Ovary (tissue), 9 donors: ENCODE results near the gene MBD3L2. TPM values are rescaled to one million over a fixed set of nuclear protein-coding genes. Genes with fewer than 3 reads are reported as not detected.
"Not testable (repeated sequence)": the region's sequence is repeated elsewhere in the genome, so short reads cannot be mapped to it uniquely, and the experiment has no call there.

Experiments
- DNase-seq, 5 donors: peaks; one replicate each; pipeline ENCODE4 v3.0.0-alpha.2; 2019 to 2020
- H3K27ac ChIP-seq, 2 donors: fragments of 200-600 bp; one replicate each; pipeline versions ENCODE4 v1.5.1 to v1.8.0; 2019 to 2022
- H3K27me3 ChIP-seq: fragments of 200-600 bp; one replicate; pipeline ENCODE4 v1.8.0; 2022
- H3K36me3 ChIP-seq: fragments of 200-600 bp; sonication (generic); one replicate; pipeline ENCODE4 v1.5.1; 2019
- H3K4me1 ChIP-seq: one replicate; pipeline ENCODE4 v1.8.1; 2013; ENCODE audit warnings: mild to moderate bottlenecking, moderate library complexity; ENCODE audit not compliant: insufficient read depth
- H3K4me3 ChIP-seq: fragments of 200-600 bp; sonication (generic); one replicate; pipeline ENCODE4 v1.5.1; 2017
- H3K9me3 ChIP-seq, 2 donors: fragments of 200-600 bp in 1 of 2; sonication (generic) in 1 of 2; one replicate each; pipeline versions ENCODE4 v1.5.1 to v1.8.1; 2013 to 2019; ENCODE audit warnings: mild to moderate bottlenecking in 1 of 2, moderate library complexity in 1 of 2
- POLR2A ChIP-seq: fragments of 450-650 bp; IDR thresholded peaks from one replicate; pipeline ENCODE4 v1.6.1; 2017; ENCODE audit warnings: antibody characterized with exemption, mild to moderate bottlenecking, moderate library complexity
- WGBS, 3 donors: extraction: QIAGEN DNeasy Blood & Tissue Kit in 1 of 3; methylation state at CpG; one replicate each; pipeline versions ENCODE4 v1.1.5 to v1.1.7; 2013 to 2017; 5-methylcytosine and 5-hydroxymethylcytosine counted together
- intact Hi-C, 4 donors: fragments of 100-400 bp; cut with DNase I; formaldehyde crosslinking; loops; one replicate each; pipeline versions ENCODE4 v1.11.0 to v1.15.1; 2022 to 2023
- polyA plus RNA-seq, 2 donors: library from polyadenylated mRNA; stranded (reverse); fragments of 200-250 nt in 1 of 2; fragments of 350-450 nt in 1 of 2; fragmentation: Illumina TruSeq in 1 of 2; extraction: RNeasy Lipid Tissue Mini Kit (QIAGEN cat#74804) in 1 of 2; gene quantifications; one replicate each; pipeline ENCODE4 v1.2.3, GENCODE V29; 2013 to 2014
- total RNA-seq, 7 donors: library from RNA; depleted of rRNA in 2 of 7; stranded (reverse); fragments of >200 nt in 2 of 7; fragmentation: NEBNext Ultra II Directional in 3 of 7; extraction: Animal tissue kit (Norgen Biotek cat#: 25700) in 3 of 7; gene quantifications; one replicate each; pipeline versions ENCODE4 v1.1.0 to v1.2.4, GENCODE V29; 2016 to 2023
- donor health status: DM: no; HTN: no; CAD: no; lungs with moderate emphysema.
- donor health status: DM: no; HTN: no; CAD: no.
- donor health status: Bipolar disorder and iron deficiency.
- donor health status: DM: yes; HTN: yes; CAD: no.
- donor health status: DM: no; HTN: no; CAD: no.
- donor health status: DM: yes; HTN: yes; CAD: no.

MBD3L2 gene
- total and polyA plus RNA-seq, 9 donors = not detected

DNA sequence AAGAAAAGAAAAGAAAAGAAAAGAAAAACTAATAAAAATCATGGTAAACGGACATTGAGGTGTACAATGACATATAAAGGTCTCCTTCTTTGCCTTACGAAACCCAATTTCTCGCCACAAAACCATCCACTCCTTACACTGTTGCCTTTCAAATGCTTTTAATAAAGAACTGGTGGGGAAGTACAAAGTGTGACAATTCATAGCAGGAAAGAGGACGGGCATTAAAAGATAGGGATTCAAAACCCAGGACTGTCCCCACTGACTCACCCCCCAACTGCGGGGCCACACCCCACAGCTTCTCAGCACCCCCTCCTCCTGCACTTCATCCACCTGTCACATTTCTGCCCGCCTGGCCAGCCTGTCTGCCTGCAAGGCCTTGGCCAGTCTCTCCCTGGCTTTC lies 30.3 kb upstream of the MBD3L2 start:
- H3K27ac ChIP-seq = no peak overlapping the region
- H3K9me3 ChIP-seq = no peaks in the 10 kb centered on the region
- H3K4me3 ChIP-seq = no peak overlapping the region
- no peaks in the 10 kb centered on the region for H3K36me3 ChIP-seq
- H3K27me3 ChIP-seq = no peaks in the 10 kb centered on the region
- intact Hi-C loops = no loop called here
- no peak for DNase-seq
- WGBS, 3 donors = 75 to 78% (median 78%) methylated on average over 6 of the region's 6 CpGs
- no peak for TF ChIP-seq POLR2A
- H3K4me1 ChIP-seq = no peaks in the 10 kb centered on the region

DNA sequence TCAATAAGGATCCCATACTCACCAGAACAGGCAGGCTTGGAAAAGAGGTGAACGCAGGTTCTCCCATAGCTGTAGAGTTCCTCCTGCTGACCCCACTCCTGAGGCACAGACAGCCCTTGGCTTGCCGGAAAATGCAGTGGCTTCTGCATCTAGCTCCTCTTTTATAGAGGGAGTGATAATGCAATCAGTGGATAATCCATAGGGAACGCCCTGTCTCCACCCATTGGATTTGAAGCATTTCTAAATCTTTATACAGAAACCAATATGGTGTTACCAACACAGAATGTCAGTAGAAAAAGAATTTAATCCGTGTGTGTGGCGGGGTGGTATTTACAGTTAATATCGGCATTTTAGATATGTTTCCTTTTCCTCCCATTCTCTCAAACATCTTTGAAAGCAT lies 27.8 kb upstream of the MBD3L2 start, which contains the start of gene MBD3L2B:
MBD3L2B (minus strand) TSS at position 101 of the 400 bp plus-strand sequence; CDS start at position 67, 34 bp downstream.
- DNase-seq, H3K27ac ChIP-seq, H3K36me3 ChIP-seq, intact Hi-C loops, H3K4me3 ChIP-seq, H3K4me1 ChIP-seq, H3K9me3 ChIP-seq, H3K27me3 ChIP-seq: not testable (repeated sequence)
- no CpG with 5 or more reads among the region's 6 CpGs for WGBS, 3 donors

DNA sequence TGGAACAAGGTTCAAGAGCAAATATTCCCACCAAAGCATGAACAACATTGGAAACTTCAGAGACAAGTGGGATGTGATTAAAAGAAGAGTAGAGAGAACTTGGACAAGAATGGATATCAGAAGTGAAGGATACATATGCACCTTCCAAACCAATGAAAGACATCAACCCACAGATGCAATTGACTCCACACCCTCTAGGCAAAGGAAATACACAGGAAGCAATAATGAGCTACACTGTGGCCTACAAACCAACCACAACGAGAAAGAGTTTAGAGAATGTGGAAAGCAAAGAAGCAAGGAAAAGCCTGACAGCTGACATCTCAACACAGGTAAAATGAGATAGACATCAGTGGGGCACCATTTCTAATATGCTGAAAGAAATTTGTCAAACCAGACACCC lies 20.3 kb upstream of the MBD3L2 start:
- H3K27me3 ChIP-seq, H3K36me3 ChIP-seq, H3K4me1 ChIP-seq, H3K27ac ChIP-seq, DNase-seq, H3K9me3 ChIP-seq, H3K4me3 ChIP-seq, intact Hi-C loops: not testable (repeated sequence)
- WGBS, 3 donors = no CpG with 5 or more reads among the region's 1 CpG

DNA sequence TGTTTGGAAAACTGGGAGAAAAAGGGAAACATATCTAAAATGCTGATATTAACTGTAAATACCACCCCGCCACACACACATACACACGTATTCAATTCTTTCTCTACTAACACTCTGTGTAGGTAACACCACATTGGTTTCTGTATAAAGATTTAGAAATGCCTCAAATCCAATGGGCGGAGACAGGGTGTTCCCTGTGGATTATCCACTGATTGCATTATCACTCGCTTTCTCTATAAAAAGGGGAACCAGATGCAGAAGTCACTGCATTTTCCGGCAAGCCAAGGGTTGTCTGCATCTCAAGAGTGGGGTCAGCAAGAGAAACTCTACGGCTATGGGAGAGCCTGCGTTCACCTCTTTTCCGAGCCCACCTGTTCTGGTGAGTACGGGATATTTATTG lies 18.8 kb upstream of the MBD3L2 start, which contains the start of gene MBD3L5:
MBD3L5 (plus strand) TSS at position 301 of the 400 bp plus-strand sequence; CDS start at position 335, 34 bp downstream.
- H3K27ac ChIP-seq, H3K27me3 ChIP-seq, intact Hi-C loops, H3K4me1 ChIP-seq, H3K9me3 ChIP-seq, H3K36me3 ChIP-seq, H3K4me3 ChIP-seq, DNase-seq: not testable (repeated sequence)
- no CpG with 5 or more reads among the region's 9 CpGs for WGBS, 3 donors

DNA sequence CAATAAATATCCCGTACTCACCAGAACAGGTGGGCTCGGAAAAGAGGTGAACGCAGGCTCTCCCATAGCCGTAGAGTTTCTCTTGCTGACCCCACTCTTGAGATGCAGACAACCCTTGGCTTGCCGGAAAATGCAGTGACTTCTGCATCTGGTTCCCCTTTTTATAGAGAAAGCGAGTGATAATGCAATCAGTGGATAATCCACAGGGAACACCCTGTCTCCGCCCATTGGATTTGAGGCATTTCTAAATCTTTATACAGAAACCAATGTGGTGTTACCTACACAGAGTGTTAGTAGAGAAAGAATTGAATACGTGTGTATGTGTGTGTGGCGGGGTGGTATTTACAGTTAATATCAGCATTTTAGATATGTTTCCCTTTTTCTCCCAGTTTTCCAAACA lies 9.0 kb upstream of the MBD3L2 start, which contains the start of gene MBD3L4:
MBD3L4 (minus strand) TSS at position 101 of the 400 bp plus-strand sequence; CDS start at position 66, 35 bp downstream.
- H3K4me1 ChIP-seq, H3K4me3 ChIP-seq, DNase-seq, H3K27me3 ChIP-seq, H3K36me3 ChIP-seq, H3K9me3 ChIP-seq, H3K27ac ChIP-seq, intact Hi-C loops: not testable (repeated sequence)
- WGBS, 3 donors = 57% methylated on average over 1 of the region's 9 CpGs; no CpG with 5 or more reads in 2 of the 3 donors

DNA sequence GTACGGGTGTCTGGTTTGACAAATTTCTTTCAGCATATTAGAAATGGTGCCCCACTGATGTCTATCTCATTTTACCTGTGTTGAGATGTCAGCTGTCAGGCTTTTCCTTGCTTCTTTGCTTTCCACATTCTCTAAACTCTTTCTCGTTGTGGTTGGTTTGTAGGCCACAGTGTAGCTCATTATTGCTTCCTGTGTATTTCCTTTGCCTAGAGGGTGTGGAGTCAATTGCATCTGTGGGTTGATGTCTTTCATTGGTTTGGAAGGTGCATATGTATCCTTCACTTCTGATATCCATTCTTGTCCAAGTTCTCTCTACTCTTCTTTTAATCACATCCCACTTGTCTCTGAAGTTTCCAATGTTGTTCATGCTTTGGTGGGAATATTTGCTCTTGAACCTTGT lies 7.6 kb upstream of the MBD3L2 start:
- DNase-seq, H3K4me3 ChIP-seq, H3K4me1 ChIP-seq, H3K9me3 ChIP-seq, H3K27me3 ChIP-seq, intact Hi-C loops, H3K36me3 ChIP-seq, H3K27ac ChIP-seq: not testable (repeated sequence)
- WGBS, 3 donors = no CpG with 5 or more reads among the region's 2 CpGs

DNA sequence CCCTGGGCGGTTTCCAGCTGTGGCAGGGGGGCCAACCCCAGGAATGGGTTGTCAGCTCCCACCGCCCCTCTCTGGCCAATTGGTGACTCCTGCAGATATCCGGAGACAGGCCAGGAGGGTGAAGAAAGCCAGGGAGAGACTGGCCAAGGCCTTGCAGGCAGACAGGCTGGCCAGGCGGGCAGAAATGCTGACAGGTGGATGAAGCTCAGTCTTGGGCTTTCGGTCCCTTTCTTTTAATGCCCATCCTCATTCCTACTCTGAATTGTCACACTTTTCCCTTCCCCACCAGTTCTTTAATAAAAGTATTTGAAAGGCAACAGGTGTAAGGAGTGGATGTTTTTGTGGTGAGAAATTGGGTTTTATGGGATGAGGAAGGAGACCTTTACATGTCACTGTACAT lies 2.3 kb downstream of the MBD3L2 start:
- H3K4me3 ChIP-seq, H3K9me3 ChIP-seq, H3K36me3 ChIP-seq, H3K27ac ChIP-seq, H3K4me1 ChIP-seq, H3K27me3 ChIP-seq, DNase-seq, intact Hi-C loops: not testable (repeated sequence)
- 81 to 83% methylated on average over 2 of the region's 5 CpGs; no CpG with 5 or more reads in 1 of the 3 donors for WGBS, 3 donors

DNA sequence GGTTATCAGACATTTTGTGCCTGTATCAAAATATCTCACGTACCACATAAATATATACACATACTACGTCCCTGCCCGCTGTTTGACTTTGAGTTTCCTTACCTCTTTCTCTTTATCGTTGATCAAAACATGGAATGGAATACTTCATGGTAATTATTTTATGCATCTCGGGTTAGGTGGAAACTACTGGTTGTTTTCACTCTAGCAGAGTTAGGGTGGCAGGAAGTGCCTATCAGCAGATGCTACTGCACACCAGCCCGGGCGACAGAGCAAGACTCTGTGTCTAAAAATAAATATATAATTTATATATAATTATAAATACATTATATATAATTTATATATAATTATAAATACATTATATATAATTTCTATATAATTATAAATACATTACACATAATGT lies 3.8 kb downstream of the MBD3L2 start:
- H3K4me3 ChIP-seq, H3K36me3 ChIP-seq, H3K9me3 ChIP-seq, H3K27me3 ChIP-seq, H3K4me1 ChIP-seq, intact Hi-C loops, H3K27ac ChIP-seq, DNase-seq: not testable (repeated sequence)
- 85 to 92% (median 91%) methylated on average over 7 of the region's 7 CpGs for WGBS, 3 donors

DNA sequence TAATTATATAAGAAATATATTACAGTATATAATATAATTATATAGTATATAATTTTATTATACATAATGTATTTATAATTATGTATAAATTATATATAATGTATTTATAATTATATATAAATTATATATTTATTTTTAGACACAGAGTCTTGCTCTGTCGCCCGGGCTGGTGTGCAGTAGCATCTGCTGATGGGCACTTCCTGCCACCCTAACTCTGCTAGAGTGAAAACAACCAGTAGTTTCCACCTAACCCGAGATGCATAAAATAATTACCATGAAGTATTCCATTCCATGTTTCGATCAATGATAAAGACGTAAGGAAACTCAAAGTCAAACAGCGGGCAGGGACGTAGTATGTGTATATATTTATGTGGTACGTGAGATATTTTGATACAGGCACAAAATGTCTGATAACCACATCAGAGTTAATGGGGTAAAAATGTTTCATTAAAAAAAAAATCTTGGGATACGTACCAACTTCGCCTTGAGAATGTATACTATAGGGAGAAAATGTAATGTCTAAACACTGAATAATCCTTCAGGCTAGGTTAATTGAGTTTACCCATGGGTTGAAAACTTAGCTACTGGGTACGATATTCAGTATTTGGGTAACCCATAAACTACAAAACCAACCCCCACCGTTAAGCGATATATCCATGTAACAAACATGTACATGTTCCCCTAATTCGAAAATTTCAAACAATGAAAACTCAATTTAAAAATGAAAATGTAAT lies 5.7 kb downstream of the MBD3L2 start:
- H3K27me3 ChIP-seq, H3K36me3 ChIP-seq, DNase-seq, H3K9me3 ChIP-seq, H3K4me3 ChIP-seq, intact Hi-C loops, H3K27ac ChIP-seq, H3K4me1 ChIP-seq: not testable (repeated sequence)
- WGBS, 3 donors = 91 to 93% (median 92%) methylated on average over 8 to 14 of the region's 14 CpGs

DNA sequence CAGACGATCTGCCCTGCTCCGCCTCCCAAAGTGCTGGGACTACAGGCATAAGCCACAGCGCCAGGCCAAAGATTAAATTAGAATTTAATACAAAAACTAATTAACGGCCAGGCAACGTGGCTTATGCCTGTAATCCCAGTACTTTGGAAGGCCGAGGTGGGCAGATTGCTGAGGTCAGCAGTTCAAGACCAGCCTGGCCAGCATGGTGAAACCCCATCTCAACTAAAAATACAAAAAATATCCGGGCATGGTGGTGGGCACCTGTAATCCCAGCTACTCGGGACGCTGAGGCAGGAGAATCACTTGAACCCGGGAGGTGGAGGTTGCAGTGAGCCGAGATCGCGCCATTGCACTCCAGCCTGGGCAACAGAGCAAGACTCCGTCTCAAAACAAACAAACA lies 6.6 kb downstream of the MBD3L2 start:
- H3K4me1 ChIP-seq, H3K36me3 ChIP-seq, H3K9me3 ChIP-seq, H3K27ac ChIP-seq, DNase-seq, intact Hi-C loops, H3K4me3 ChIP-seq, H3K27me3 ChIP-seq: not testable (repeated sequence)
- 91 to 93% (median 93%) methylated on average over 12 of the region's 14 CpGs for WGBS, 3 donors

DNA sequence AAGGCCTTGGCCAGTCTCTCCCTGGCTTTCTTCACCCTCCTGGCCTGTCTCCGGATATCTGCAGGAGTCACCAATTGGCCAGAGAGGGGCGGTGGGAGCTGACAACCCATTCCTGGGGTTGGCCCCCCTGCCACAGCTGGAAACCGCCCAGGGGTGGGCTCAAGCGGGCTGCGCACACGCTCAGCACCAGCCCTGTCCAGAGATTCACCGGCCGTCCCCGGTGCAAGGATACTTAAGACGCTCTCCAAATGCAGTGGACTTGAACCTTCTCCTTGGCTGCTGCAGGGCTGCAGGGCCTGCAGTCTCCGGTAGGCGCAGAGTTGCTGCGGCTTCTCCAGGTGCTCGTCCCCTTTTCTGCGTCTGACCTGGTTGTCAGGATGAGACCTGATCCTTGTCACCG lies 7.2 kb downstream of the MBD3L2 start:
- H3K4me3 ChIP-seq, H3K4me1 ChIP-seq, H3K27ac ChIP-seq, intact Hi-C loops, H3K27me3 ChIP-seq, H3K36me3 ChIP-seq, H3K9me3 ChIP-seq, DNase-seq: not testable (repeated sequence)
- WGBS, 3 donors = 79 to 91% (median 90%) methylated on average over 7 to 8 of the region's 16 CpGs

DNA sequence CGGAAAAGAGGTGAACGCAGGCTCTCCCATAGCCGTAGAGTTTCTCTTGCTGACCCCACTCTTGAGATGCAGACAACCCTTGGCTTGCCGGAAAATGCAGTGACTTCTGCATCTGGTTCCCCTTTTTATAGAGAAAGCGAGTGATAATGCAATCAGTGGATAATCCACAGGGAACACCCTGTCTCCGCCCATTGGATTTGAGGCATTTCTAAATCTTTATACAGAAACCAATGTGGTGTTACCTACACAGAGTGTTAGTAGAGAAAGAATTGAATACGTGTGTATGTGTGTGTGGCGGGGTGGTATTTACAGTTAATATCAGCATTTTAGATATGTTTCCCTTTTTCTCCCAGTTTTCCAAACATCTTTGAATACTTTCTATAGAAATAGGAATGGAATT lies 9.5 kb downstream of the MBD3L2 start, which contains the start of gene MBD3L3:
MBD3L3 (minus strand) TSS at position 101 of the 400 bp plus-strand sequence; CDS start at position 30, 71 bp downstream.
- H3K4me3 ChIP-seq, H3K9me3 ChIP-seq, intact Hi-C loops, H3K27ac ChIP-seq, H3K36me3 ChIP-seq, H3K4me1 ChIP-seq, DNase-seq, H3K27me3 ChIP-seq: not testable (repeated sequence)
- WGBS, 3 donors = no CpG with 5 or more reads among the region's 8 CpGs
